Left hindlimb (tissue), 1 donor: ENCODE data around the gene PSMB3.
"Not testable (repeated sequence)": the region's sequence is repeated elsewhere in the genome, so short reads cannot be mapped to it uniquely, and the experiment has no call there.

Experiments
- DNase-seq: peaks from one replicate; pipeline ENCODE4 v3.0.0-alpha.2; 2018

The PSMB3 gene

GRCh38 chr17:38749223-38750043 is 3.1 kb upstream of the PSMB3 start:
- DNase-seq = peak; percentile 90

- no peak for DNase-seq
Observed at GRCh38 chr17:38750044-38750311, 2.6 kb upstream of the PSMB3 start.

- DNase-seq = no peak
Observed at GRCh38 chr17:38750312-38751121, 2.0 kb upstream of the PSMB3 start.

- no peak for DNase-seq
Observed at GRCh38 chr17:38751144-38751807, 1.3 kb upstream of the PSMB3 start.

GRCh38 chr17:38751808-38752307 is 683 bp upstream of the PSMB3 start:
- peak; percentile 89 for DNase-seq

- DNase-seq = no peak
Observed at GRCh38 chr17:38753071-38753506, 548 bp downstream of the PSMB3 start.

GRCh38 chr17:38761612-38762011 is 9.1 kb downstream of the PSMB3 start:
- no peak for DNase-seq

GRCh38 chr17:38762231-38762630 is 9.7 kb downstream of the PSMB3 start:
- DNase-seq = no peak

- no peak for DNase-seq
Observed at GRCh38 chr17:38766341-38766740, 13.8 kb downstream of the PSMB3 start.

- no peak for DNase-seq
Observed at GRCh38 chr17:38768417-38768816, 15.9 kb downstream of the PSMB3 start.

- DNase-seq = no peak
Observed at GRCh38 chr17:38773258-38773657, 20.7 kb downstream of the PSMB3 start.

- no peak for DNase-seq
Observed at GRCh38 chr17:38777641-38778250, 25.2 kb downstream of the PSMB3 start.

- no peak for DNase-seq
Observed at GRCh38 chr17:38779965-38780752, 27.6 kb downstream of the PSMB3 start.

- DNase-seq = no peak
Observed at GRCh38 chr17:38783227-38783626, 30.7 kb downstream of the PSMB3 start.

- no peak for DNase-seq
Observed at GRCh38 chr17:38786372-38786771, 33.8 kb downstream of the PSMB3 start.

GRCh38 chr17:38787999-38788398 is 35.5 kb downstream of the PSMB3 start:
- not testable (repeated sequence) for DNase-seq

- no peak for DNase-seq
Observed at GRCh38 chr17:38789185-38789584, 36.6 kb downstream of the PSMB3 start.

GRCh38 chr17:38790148-38790707 is 37.7 kb downstream of the PSMB3 start:
- not testable (repeated sequence) for DNase-seq

GRCh38 chr17:38791162-38791561 is 38.6 kb downstream of the PSMB3 start:
- DNase-seq = no peak

- DNase-seq = no peak
Observed at GRCh38 chr17:38794221-38794620, 41.7 kb downstream of the PSMB3 start.

- no peak for DNase-seq
Observed at GRCh38 chr17:38796451-38797157, 44.1 kb downstream of the PSMB3 start.
